WTC11 (cell line): Measurements from ENCODE around the gene MTA3. TPM values are rescaled to one million over a fixed set of nuclear protein-coding genes. Genes with fewer than 3 reads are reported as not detected.

Source experiments
- ATAC-seq: fragments of 200-7000 bp; cut with Tn5 transposase; 2 replicates; pipeline ENCODE4 v1.10.0; 2021; ENCODE audit warnings: mild to moderate bottlenecking, moderate library complexity
- CTCF ChIA-PET: fragments of 300-600 bp; sonication (Branson Sonifier 250); formaldehyde crosslinking; loops from one replicate; lab custom pipeline; 2021; ENCODE audit warnings: antibody characterized with exemption; lab: Charles Lee
- POLR2A ChIA-PET: fragments of 350-600 bp; sonication (Branson Sonifier 250); formaldehyde crosslinking; loops from one replicate; lab custom pipeline; 2021; ENCODE audit warnings: antibody characterized with exemption; lab: Charles Lee
- DNase-seq: peaks from one replicate; pipeline ENCODE4 v3.0.0; 2021; ENCODE audit warnings: low spot score
- H3K27ac Mint-ChIP-seq: 2 replicates; pipeline ENCODE4 v1.8.0; 2021; ENCODE audit warnings: mixed read lengths
- H3K27me3 Mint-ChIP-seq: 2 replicates; pipeline ENCODE4 v1.8.0; 2021; ENCODE audit warnings: low read depth, mild to moderate bottlenecking, moderate library complexity, mixed read lengths
- H3K36me3 Mint-ChIP-seq: 2 replicates; pipeline ENCODE4 v1.8.0; 2021; ENCODE audit warnings: mixed read lengths
- H3K4me1 Mint-ChIP-seq: 2 replicates; pipeline ENCODE4 v1.8.0; 2022; ENCODE audit warnings: mixed read lengths
- H3K4me3 Mint-ChIP-seq: 2 replicates; pipeline ENCODE4 v1.8.0; 2021; ENCODE audit warnings: mild to moderate bottlenecking, moderate library complexity, mixed read lengths
- H3K9me3 Mint-ChIP-seq: 2 replicates; pipeline ENCODE4 v1.8.0; 2021; ENCODE audit warnings: mixed read lengths
- ATF2 ChIP-seq: sonication (generic); formaldehyde crosslinking; IDR thresholded peaks from 2 replicates; pipeline ENCODE4 v1.8.1; 2022; ENCODE audit warnings: low read depth, missing genetic modification reagents, borderline replicate concordance
- ATF6 ChIP-seq: sonication (generic); formaldehyde crosslinking; IDR thresholded peaks from 2 replicates; pipeline ENCODE4 v1.8.1; 2023; ENCODE audit warnings: mild to moderate bottlenecking, missing genetic modification reagents
- ELF4 ChIP-seq: sonication (generic); formaldehyde crosslinking; IDR thresholded peaks from 2 replicates; pipeline ENCODE4 v1.8.1; 2022; ENCODE audit warnings: low read depth, mild to moderate bottlenecking, moderate library complexity, missing genetic modification reagents
- ESRRA ChIP-seq: sonication (generic); formaldehyde crosslinking; IDR thresholded peaks from 2 replicates; pipeline ENCODE4 v1.8.1; 2022; ENCODE audit warnings: mild to moderate bottlenecking, missing genetic modification reagents, borderline replicate concordance
- FOXJ3 ChIP-seq: sonication (generic); formaldehyde crosslinking; IDR thresholded peaks from 2 replicates; pipeline ENCODE4 v1.9.0; 2021; ENCODE audit warnings: missing genetic modification reagents, mild to moderate bottlenecking, borderline replicate concordance
- FOXP1 ChIP-seq: sonication (generic); formaldehyde crosslinking; IDR thresholded peaks from 2 replicates; pipeline ENCODE4 v1.8.0; 2022; ENCODE audit warnings: missing genetic modification reagents, mild to moderate bottlenecking, moderate library complexity, borderline replicate concordance
- GRHL2 ChIP-seq: fragments of 250-450 bp; sonication (Bioruptor Pico); IDR thresholded peaks from 2 replicates; pipeline ENCODE4 v1.8.0; 2022; ENCODE audit warnings: mild to moderate bottlenecking, moderate library complexity; ENCODE audit not compliant: insufficient replicate concordance, severe bottlenecking
- JAZF1 ChIP-seq: fragments of 250-450 bp; sonication (Bioruptor Pico); IDR thresholded peaks from 2 replicates; pipeline ENCODE4 v1.9.0; 2021; ENCODE audit warnings: moderate library complexity, mild to moderate bottlenecking, inconsistent platforms
- MLX ChIP-seq: sonication (generic); formaldehyde crosslinking; IDR thresholded peaks from 2 replicates; pipeline ENCODE4 v1.8.1; 2023; ENCODE audit warnings: mild to moderate bottlenecking, missing genetic modification reagents, moderate library complexity
- MXD4 ChIP-seq: fragments of 250-450 bp; sonication (Bioruptor Pico); IDR thresholded peaks from 2 replicates; pipeline ENCODE4 v1.8.0; 2021; ENCODE audit warnings: mild to moderate bottlenecking, moderate library complexity, borderline replicate concordance
- NFYB ChIP-seq: sonication (generic); formaldehyde crosslinking; conservative IDR thresholded peaks from 2 replicates; pipeline ENCODE4 v1.8.0; 2022; ENCODE audit warnings: low read depth, missing genetic modification reagents
- NR2C2 ChIP-seq: sonication (generic); formaldehyde crosslinking; IDR thresholded peaks from 2 replicates; pipeline ENCODE4 v1.8.0; 2022; ENCODE audit warnings: mild to moderate bottlenecking, missing genetic modification reagents
- PRDM15 ChIP-seq: sonication (generic); formaldehyde crosslinking; IDR thresholded peaks from 2 replicates; pipeline ENCODE4 v1.8.0; 2022; ENCODE audit warnings: missing genetic modification reagents
- SOX15 ChIP-seq: fragments of 250-450 bp; sonication (Bioruptor Pico); IDR thresholded peaks from 2 replicates; pipeline ENCODE4 v1.9.0; 2021; ENCODE audit warnings: mild to moderate bottlenecking
- ZBTB43 ChIP-seq: sonication (generic); formaldehyde crosslinking; IDR thresholded peaks from 2 replicates; pipeline ENCODE4 v1.8.1; 2023; ENCODE audit warnings: mild to moderate bottlenecking, missing genetic modification reagents
- ZNF121 ChIP-seq: sonication (generic); formaldehyde crosslinking; IDR thresholded peaks from 2 replicates; pipeline ENCODE4 v1.8.0; 2023; ENCODE audit warnings: missing genetic modification reagents
- ZNF396 ChIP-seq: fragments of 250-450 bp; sonication (Bioruptor Pico); IDR thresholded peaks from 2 replicates; pipeline ENCODE4 v1.8.0; 2021; ENCODE audit warnings: mild to moderate bottlenecking, moderate library complexity, borderline replicate concordance
- ZNF416 ChIP-seq: fragments of 250-450 bp; sonication (Bioruptor Pico); IDR thresholded peaks from 2 replicates; pipeline ENCODE4 v1.9.0; 2021; ENCODE audit warnings: mild to moderate bottlenecking, inconsistent platforms
- ZNF425 ChIP-seq: fragments of 250-450 bp; sonication (Bioruptor Pico); conservative IDR thresholded peaks from 2 replicates; pipeline ENCODE4 v1.9.0; 2021; ENCODE audit warnings: mild to moderate bottlenecking
- ZNF671 ChIP-seq: fragments of 250-450 bp; sonication (Bioruptor Pico); IDR thresholded peaks from 2 replicates; pipeline ENCODE4 v1.8.0; 2021; ENCODE audit warnings: mild to moderate bottlenecking
- total RNA-seq: library from RNA; stranded (reverse); gene quantifications from 3 replicates; pipeline ENCODE4 v1.2.3, GENCODE V29; 2021

Gene MTA3
- total RNA-seq, 1 experiment from 2014 or later: 153 TPM

- no peaks in the 10 kb centered on the region for H3K36me3 Mint-ChIP-seq
- ATAC-seq: no peak
- H3K9me3 Mint-ChIP-seq: no peaks in the 10 kb centered on the region
- ChIA-PET POLR2A (no interaction called here), CTCF (interaction anchor here (1.1 kb wide), 1 partner anchor 44 kb away, joined by 3 read pairs; no protein-coding TSS in a partner anchor)
- no peak overlapping the region for H3K27ac Mint-ChIP-seq
- no peak for DNase-seq
- no peak overlapping the region for H3K4me3 Mint-ChIP-seq
- TF ChIP-seq ZNF121: no peak
- TF ChIP-seq ZNF396: no peak
- TF ChIP-seq ATF2 (CRISPR knock-in tag): no peak
- TF ChIP-seq ELF4 (CRISPR knock-in tag): no peak
- TF ChIP-seq SOX15: no peak
- TF ChIP-seq MLX (CRISPR knock-in tag): no peak
- TF ChIP-seq FOXJ3 (CRISPR knock-in tag): no peak
- no peaks in the 10 kb centered on the region; the same call in 1 of the 2 replicates for H3K27me3 Mint-ChIP-seq
- H3K4me1 Mint-ChIP-seq: peaks cover 44% of the 10 kb centered on the region
These were observed 11.1 kb upstream of the MTA3 start for GRCh38 chr2:42557306-42557705.

GRCh38 chr2:42558827-42559226, 9.6 kb upstream of the MTA3 start:
- ATAC-seq: peak; percentile 65
- no peak overlapping the region for H3K4me3 Mint-ChIP-seq
- TF ChIP-seq ZNF416 (CRISPR knock-in tag) (no peak), NR2C2 (CRISPR knock-in tag) (no peak), MXD4 (no peak), FOXP1 (CRISPR knock-in tag) (no peak), ATF2 (CRISPR knock-in tag) (no peak), ZNF396 (no peak), ATF6 (CRISPR knock-in tag) (no peak), PRDM15 (CRISPR knock-in tag) (no peak), ESRRA (CRISPR knock-in tag) (no peak), JAZF1 (CRISPR knock-in tag) (no peak), NFYB (no peak), FOXJ3 (CRISPR knock-in tag) (no peak), GRHL2 (CRISPR knock-in tag) (no peak), ZNF671 (CRISPR knock-in tag) (no peak), ZNF425 (CRISPR knock-in tag) (no peak), ZBTB43 (no peak)

More at GRCh38 chr2:42558827-42559226, 9.6 kb upstream of the MTA3 start:
- Mint-ChIP-seq H3K27ac (no peak overlapping the region), H3K9me3 (no peaks in the 10 kb centered on the region), H3K36me3 (no peaks in the 10 kb centered on the region), H3K4me1 (peaks cover 43% of the 10 kb centered on the region), H3K27me3 (no peaks in the 10 kb centered on the region; the same call in 1 of the 2 replicates)
- no peak for DNase-seq
- CTCF ChIA-PET: interaction anchor here (0.6 to 1.2 kb wide), 7 partner anchors 8 to 137 kb away, joined by 3 to 7 read pairs (median 3); no protein-coding TSS in a partner anchor
- POLR2A ChIA-PET: interaction anchor here (0.9 kb wide), 1 partner anchor 12 kb away, joined by 4 read pairs; no protein-coding TSS in a partner anchor
